Measurements from ENCODE around the gene CD4.

CD4 gene

DNA sequence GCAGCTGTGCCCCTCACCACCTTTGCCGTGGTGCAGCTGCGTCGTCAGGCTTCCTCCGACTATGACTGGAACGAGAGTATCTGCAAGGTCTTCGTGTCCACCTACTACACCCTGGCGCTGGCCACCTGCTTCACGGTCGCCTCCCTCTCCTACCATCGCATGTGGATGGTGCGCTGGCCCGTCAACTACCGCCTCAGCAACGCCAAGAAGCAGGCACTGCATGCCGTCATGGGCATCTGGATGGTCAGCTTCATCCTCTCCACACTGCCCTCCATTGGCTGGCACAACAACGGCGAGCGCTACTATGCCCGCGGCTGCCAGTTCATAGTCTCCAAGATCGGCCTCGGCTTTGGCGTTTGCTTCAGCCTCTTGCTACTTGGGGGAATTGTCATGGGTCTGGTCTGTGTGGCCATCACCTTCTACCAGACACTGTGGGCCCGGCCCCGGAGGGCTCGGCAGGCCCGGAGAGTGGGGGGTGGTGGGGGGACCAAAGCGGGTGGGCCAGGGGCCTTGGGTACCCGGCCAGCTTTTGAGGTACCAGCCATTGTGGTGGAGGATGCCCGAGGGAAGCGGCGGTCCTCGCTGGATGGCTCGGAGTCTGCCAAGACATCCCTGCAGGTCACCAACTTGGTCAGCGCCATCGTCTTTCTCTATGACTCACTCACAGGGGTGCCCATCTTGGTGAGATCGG, 34.9 kb downstream of the CD4 start:
- peaks cover 30 to 33% of the 10 kb centered on the region in 2 experiments for H3K4me1 ChIP-seq (ENCODE audit: control insufficient read depth in 1 of 2, insufficient read depth in 1 of 2, low read depth in 1 of 2, low read length in 1 of 2)
- H3K36me3 ChIP-seq = no peaks in the 10 kb centered on the region
- no peak overlapping the region for H3K4me3 ChIP-seq (ENCODE audit: low read depth in 1 of 2, low read length in 1 of 2)
- H3K9me3 ChIP-seq = no peaks in the 10 kb centered on the region
- no peak overlapping the region for H3K27ac ChIP-seq
- TF ChIP-seq, protein P1, sequence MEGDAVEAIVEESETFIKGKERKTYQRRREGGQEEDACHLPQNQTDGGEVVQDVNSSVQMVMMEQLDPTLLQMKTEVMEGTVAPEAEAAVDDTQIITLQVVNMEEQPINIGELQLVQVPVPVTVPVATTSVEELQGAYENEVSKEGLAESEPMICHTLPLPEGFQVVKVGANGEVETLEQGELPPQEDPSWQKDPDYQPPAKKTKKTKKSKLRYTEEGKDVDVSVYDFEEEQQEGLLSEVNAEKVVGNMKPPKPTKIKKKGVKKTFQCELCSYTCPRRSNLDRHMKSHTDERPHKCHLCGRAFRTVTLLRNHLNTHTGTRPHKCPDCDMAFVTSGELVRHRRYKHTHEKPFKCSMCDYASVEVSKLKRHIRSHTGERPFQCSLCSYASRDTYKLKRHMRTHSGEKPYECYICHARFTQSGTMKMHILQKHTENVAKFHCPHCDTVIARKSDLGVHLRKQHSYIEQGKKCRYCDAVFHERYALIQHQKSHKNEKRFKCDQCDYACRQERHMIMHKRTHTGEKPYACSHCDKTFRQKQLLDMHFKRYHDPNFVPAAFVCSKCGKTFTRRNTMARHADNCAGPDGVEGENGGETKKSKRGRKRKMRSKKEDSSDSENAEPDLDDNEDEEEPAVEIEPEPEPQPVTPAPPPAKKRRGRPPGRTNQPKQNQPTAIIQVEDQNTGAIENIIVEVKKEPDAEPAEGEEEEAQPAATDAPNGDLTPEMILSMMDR (IDR thresholded peaks at IDR 0.05) = no peak
- peaks cover 77% of the 10 kb centered on the region for H3K27me3 ChIP-seq

DNA sequence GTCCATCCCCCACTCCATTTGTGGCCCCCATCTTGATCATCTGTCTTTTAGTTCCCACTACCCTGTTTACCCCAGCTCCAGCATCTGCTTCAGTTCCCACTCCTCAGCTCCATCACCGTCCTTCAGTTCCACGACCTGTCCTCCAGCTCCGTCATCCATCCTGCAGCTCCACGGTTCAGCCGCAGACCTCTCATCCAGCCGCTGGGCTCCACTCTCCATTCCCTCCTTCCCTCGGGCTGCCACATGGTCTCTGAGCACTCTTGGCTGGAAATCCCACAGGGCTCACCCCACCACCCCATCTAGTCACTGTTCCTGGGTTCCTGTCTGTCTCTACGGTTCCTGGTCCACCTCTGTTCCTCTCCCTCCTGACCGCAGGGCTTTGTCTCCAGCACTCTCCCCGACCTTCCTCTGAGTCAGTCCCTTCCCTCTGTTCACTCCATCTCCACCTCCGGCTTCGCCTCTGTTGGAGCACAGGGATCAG, 35.6 kb downstream of the CD4 start:
- H3K4me3 ChIP-seq (ENCODE audit: low read depth in 1 of 2, low read length in 1 of 2) = no peak overlapping the region
- H3K36me3 ChIP-seq = no peaks in the 10 kb centered on the region
- H3K9me3 ChIP-seq = no peaks in the 10 kb centered on the region
- peaks cover 84% of the 10 kb centered on the region for H3K27me3 ChIP-seq
- TF ChIP-seq, protein P1 (IDR thresholded peaks at IDR 0.05) = no peak
- H3K4me1 ChIP-seq (ENCODE audit: control insufficient read depth in 1 of 2, insufficient read depth in 1 of 2, low read depth in 1 of 2, low read length in 1 of 2) = peaks cover 33 to 37% of the 10 kb centered on the region in 2 experiments
- no peak overlapping the region for H3K27ac ChIP-seq

DNA sequence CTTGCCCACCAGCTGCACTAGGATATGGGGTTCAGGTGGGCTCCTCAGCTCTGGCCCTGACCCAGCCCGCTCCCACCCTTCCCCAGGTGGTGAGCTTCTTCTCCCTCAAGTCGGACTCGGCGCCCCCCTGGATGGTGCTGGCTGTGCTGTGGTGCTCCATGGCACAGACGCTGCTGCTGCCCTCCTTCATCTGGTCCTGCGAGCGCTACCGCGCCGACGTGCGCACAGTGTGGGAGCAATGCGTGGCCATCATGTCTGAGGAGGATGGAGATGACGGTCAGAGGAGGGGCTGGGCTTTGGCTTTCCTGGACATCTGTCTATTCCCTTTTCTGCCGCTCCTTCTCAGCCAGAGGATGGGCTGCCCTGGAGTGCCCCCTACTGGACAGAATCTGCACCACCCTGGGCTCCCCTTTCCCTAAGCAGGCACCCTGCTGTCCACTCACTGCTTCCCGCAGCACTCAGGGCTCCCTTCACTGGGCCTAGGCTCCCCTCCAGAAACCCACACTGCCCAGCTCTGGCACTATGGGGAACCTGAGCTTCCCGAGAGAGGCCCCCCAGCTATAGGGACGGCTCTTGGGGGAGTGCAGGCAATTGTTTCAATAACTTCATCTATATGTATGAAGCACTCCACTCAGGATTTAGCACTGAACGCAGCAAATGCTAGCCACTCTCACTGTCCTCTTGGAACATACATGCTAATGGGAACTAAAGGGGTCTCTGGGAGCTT, 36.2 kb downstream of the CD4 start:
- Histone ChIP-seq H3K27me3 (peaks cover 90% of the 10 kb centered on the region), H3K36me3 (no peaks in the 10 kb centered on the region), H3K27ac (no peak overlapping the region), H3K9me3 (no peaks in the 10 kb centered on the region), H3K4me1 (ENCODE audit: control insufficient read depth in 1 of 2, insufficient read depth in 1 of 2, low read depth in 1 of 2, low read length in 1 of 2) (peaks cover 33 to 37% of the 10 kb centered on the region in 2 experiments), H3K4me3 (ENCODE audit: low read depth in 1 of 2, low read length in 1 of 2) (no peak overlapping the region)
- TF ChIP-seq, protein P1 (IDR thresholded peaks at IDR 0.05) = peak; percentile 89

GRCh38 chr12:6826125-6826733, 36.9 kb downstream of the CD4 start:
- Histone ChIP-seq H3K27me3 (peaks cover 94% of the 10 kb centered on the region), H3K4me1 (ENCODE audit: control insufficient read depth in 1 of 2, insufficient read depth in 1 of 2, low read depth in 1 of 2, low read length in 1 of 2) (peaks cover 29 to 32% of the 10 kb centered on the region in 2 experiments), H3K27ac (no peak overlapping the region), H3K9me3 (no peaks in the 10 kb centered on the region), H3K4me3 (ENCODE audit: low read depth in 1 of 2, low read length in 1 of 2) (no peak overlapping the region), H3K36me3 (no peaks in the 10 kb centered on the region)
- TF ChIP-seq, protein P1 (IDR thresholded peaks at IDR 0.05) = no peak

- Histone ChIP-seq H3K27ac (no peak overlapping the region), H3K27me3 (peaks cover 87% of the 10 kb centered on the region), H3K9me3 (no peaks in the 10 kb centered on the region), H3K4me3 (ENCODE audit: low read depth in 1 of 2, low read length in 1 of 2) (no peak overlapping the region), H3K4me1 (ENCODE audit: control insufficient read depth in 1 of 2, insufficient read depth in 1 of 2, low read depth in 1 of 2, low read length in 1 of 2) (peaks cover 26% of the 10 kb centered on the region in 2 experiments), H3K36me3 (no peaks in the 10 kb centered on the region)
- TF ChIP-seq, protein P1 (IDR thresholded peaks at IDR 0.05) = no peak
These were observed 37.6 kb downstream of the CD4 start for GRCh38 chr12:6826734-6827436.
